ENCODE measurements around the gene ZDHHC18.

- TF ChIP-seq ZBTB21 (tag by site-specific recombination; IDR thresholded peaks at IDR 0.05) (no peak), ZNF26 (tag by site-specific recombination; IDR thresholded peaks at IDR 0.05) (no peak), ZNF423 (tag by site-specific recombination; IDR thresholded peaks at IDR 0.05) (no peak), ZNF571 (tag by site-specific recombination; IDR thresholded peaks at IDR 0.05) (no peak), ZNF274 (IDR thresholded peaks at IDR 0.05; ENCODE audit: low read length) (no peak), ZNF274 (tag by site-specific recombination; IDR thresholded peaks at IDR 0.05; ENCODE audit: borderline replicate concordance) (no peak), ZNF654 (tag by site-specific recombination; IDR thresholded peaks at IDR 0.05; ENCODE audit: low read depth) (no peak), REPIN1 (tag by site-specific recombination; IDR thresholded peaks at IDR 0.05; ENCODE audit: low read depth) (no peak), ZNF175 (tag by site-specific recombination; IDR thresholded peaks at IDR 0.05) (no peak)
- TF ChIP-seq, protein P1, sequence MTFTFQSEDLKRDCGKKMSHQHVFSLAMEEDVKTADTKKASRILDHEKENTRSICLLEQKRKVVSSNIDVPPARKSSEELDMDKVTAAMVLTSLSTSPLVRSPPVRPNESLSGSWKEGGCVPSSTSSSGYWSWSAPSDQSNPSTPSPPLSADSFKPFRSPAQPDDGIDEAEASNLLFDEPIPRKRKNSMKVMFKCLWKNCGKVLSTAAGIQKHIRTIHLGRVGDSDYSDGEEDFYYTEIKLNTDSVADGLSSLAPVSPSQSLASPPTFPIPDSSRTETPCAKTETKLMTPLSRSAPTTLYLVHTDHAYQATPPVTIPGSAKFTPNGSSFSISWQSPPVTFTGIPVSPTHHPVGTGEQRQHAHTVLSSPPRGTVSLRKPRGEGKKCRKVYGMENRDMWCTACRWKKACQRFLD (tag by site-specific recombination; IDR thresholded peaks at IDR 0.05) = no peak
- TF ChIP-seq, protein P2, sequence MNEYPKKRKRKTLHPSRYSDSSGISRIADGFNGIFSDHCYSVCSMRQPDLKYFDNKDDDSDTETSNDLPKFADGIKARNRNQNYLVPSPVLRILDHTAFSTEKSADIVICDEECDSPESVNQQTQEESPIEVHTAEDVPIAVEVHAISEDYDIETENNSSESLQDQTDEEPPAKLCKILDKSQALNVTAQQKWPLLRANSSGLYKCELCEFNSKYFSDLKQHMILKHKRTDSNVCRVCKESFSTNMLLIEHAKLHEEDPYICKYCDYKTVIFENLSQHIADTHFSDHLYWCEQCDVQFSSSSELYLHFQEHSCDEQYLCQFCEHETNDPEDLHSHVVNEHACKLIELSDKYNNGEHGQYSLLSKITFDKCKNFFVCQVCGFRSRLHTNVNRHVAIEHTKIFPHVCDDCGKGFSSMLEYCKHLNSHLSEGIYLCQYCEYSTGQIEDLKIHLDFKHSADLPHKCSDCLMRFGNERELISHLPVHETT (tag by site-specific recombination; IDR thresholded peaks at IDR 0.05) = no peak
- TF ChIP-seq, protein P3, sequence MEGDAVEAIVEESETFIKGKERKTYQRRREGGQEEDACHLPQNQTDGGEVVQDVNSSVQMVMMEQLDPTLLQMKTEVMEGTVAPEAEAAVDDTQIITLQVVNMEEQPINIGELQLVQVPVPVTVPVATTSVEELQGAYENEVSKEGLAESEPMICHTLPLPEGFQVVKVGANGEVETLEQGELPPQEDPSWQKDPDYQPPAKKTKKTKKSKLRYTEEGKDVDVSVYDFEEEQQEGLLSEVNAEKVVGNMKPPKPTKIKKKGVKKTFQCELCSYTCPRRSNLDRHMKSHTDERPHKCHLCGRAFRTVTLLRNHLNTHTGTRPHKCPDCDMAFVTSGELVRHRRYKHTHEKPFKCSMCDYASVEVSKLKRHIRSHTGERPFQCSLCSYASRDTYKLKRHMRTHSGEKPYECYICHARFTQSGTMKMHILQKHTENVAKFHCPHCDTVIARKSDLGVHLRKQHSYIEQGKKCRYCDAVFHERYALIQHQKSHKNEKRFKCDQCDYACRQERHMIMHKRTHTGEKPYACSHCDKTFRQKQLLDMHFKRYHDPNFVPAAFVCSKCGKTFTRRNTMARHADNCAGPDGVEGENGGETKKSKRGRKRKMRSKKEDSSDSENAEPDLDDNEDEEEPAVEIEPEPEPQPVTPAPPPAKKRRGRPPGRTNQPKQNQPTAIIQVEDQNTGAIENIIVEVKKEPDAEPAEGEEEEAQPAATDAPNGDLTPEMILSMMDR (tag by site-specific recombination; IDR thresholded peaks at IDR 0.05) = no peak
- TF ChIP-seq, protein P4, sequence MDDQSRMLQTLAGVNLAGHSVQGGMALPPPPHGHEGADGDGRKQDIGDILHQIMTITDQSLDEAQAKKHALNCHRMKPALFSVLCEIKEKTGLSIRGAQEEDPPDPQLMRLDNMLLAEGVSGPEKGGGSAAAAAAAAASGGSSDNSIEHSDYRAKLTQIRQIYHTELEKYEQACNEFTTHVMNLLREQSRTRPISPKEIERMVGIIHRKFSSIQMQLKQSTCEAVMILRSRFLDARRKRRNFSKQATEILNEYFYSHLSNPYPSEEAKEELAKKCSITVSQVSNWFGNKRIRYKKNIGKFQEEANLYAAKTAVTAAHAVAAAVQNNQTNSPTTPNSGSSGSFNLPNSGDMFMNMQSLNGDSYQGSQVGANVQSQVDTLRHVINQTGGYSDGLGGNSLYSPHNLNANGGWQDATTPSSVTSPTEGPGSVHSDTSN (CRISPR knock-in tag; IDR thresholded peaks at IDR 0.05) = no peak
- TF ChIP-seq, protein P5, sequence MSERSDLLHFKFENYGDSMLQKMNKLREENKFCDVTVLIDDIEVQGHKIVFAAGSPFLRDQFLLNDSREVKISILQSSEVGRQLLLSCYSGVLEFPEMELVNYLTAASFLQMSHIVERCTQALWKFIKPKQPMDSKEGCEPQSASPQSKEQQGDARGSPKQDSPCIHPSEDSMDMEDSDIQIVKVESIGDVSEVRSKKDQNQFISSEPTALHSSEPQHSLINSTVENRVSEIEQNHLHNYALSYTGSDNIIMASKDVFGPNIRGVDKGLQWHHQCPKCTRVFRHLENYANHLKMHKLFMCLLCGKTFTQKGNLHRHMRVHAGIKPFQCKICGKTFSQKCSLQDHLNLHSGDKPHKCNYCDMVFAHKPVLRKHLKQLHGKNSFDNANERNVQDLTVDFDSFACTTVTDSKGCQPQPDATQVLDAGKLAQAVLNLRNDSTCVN (tag by site-specific recombination; optimal IDR thresholded peaks at IDR 0.05) = no peak
Measured at GRCh38 chr1:26827106-26827604, 667 bp downstream of the ZDHHC18 start.

Measured in HEK293 (cell line).